Osteocyte (in vitro differentiated cells): ENCODE data around the gene CBY1. TPM values are rescaled to one million over a fixed set of nuclear protein-coding genes. Genes with fewer than 3 reads are reported as not detected.

ENCODE experiments used
- DNase-seq: peaks from one replicate; pipeline ENCODE4 v3.0.0; 2021; ENCODE audit warnings: mixed read lengths; ENCODE audit not compliant: unreplicated experiment; ENCODE audit errors: extremely low spot score
- H3K27ac Mint-ChIP-seq: one replicate; pipeline ENCODE4 v1.8.0; 2021; ENCODE audit warnings: mild to moderate bottlenecking, mixed read lengths; ENCODE audit not compliant: unreplicated experiment
- H3K27me3 Mint-ChIP-seq: one replicate; pipeline ENCODE4 v1.8.0; 2021; ENCODE audit warnings: mixed read lengths; ENCODE audit not compliant: unreplicated experiment
- H3K36me3 Mint-ChIP-seq: one replicate; pipeline ENCODE4 v1.8.0; 2021; ENCODE audit warnings: mixed read lengths; ENCODE audit not compliant: unreplicated experiment
- H3K4me1 Mint-ChIP-seq: one replicate; pipeline ENCODE4 v1.8.0; 2021; ENCODE audit warnings: mixed read lengths; ENCODE audit not compliant: unreplicated experiment
- H3K4me3 Mint-ChIP-seq: one replicate; pipeline ENCODE4 v1.8.0; 2021; ENCODE audit warnings: mild to moderate bottlenecking, moderate library complexity, mixed read lengths; ENCODE audit not compliant: unreplicated experiment
- H3K9me3 Mint-ChIP-seq: one replicate; pipeline ENCODE4 v1.8.0; 2021; ENCODE audit warnings: mixed read lengths; ENCODE audit not compliant: unreplicated experiment
- CTCF ChIP-seq: fragments of 200-600 bp; sonication (generic); IDR thresholded peaks from 2 replicates; pipeline ENCODE4 v1.5.0; 2021; ENCODE audit warnings: antibody characterized with exemption, mild to moderate bottlenecking, moderate library complexity
- long read RNA-seq: library from polyadenylated mRNA; unstranded; transcript quantifications from one replicate; pipeline ENCODE4 v2.0.0, GENCODE V29; 2021
- total RNA-seq: library from RNA; stranded (reverse); gene quantifications from 2 replicates; pipeline ENCODE4 v1.2.1, GENCODE V29; 2021

CBY1 gene
- 38.3 and 41.0 TPM in 2 replicates for total RNA-seq
- long read RNA-seq, transcript CBY1-201 (5 exons, 1,133 nt): major isoform, 33 of 57 reads
- long read RNA-seq, transcript CBY1-202 (6 exons, 1,269 nt): minor isoform, 9 of 57 reads
- long read RNA-seq, partial matches to known transcripts: 0 of 57 reads
- long read RNA-seq, other reads (novel, unspliced or antisense): 12 of 57 reads

GRCh38 chr22:38656256-38657044 lies at the start of gene CBY1, which contains the start of gene FAM227A:
TSS of gene CBY1 (plus strand) at chr22:38656638. CDS start at chr22:38668055, 11,417 bp downstream.
TSS of gene FAM227A (minus strand) at chr22:38656392. CDS start at chr22:38650168, 6,224 bp downstream.
- Mint-ChIP-seq H3K9me3 (no peaks in the 10 kb centered on the region), H3K36me3 (no peaks in the 10 kb centered on the region)
- no peak for TF ChIP-seq CTCF

GRCh38 chr22:38607680-38608079 lies 48.8 kb upstream of the CBY1 start:
- no peaks in the 10 kb centered on the region for H3K27me3 Mint-ChIP-seq
- H3K36me3 Mint-ChIP-seq: no peaks in the 10 kb centered on the region
- no peak for TF ChIP-seq CTCF
- peaks cover 11% of the 10 kb centered on the region for H3K4me1 Mint-ChIP-seq
- DNase-seq: no peak
- H3K4me3 Mint-ChIP-seq: no peak overlapping the region
- no peaks in the 10 kb centered on the region for H3K9me3 Mint-ChIP-seq
- H3K27ac Mint-ChIP-seq: no peak overlapping the region

More at GRCh38 chr22:38656256-38657044, at the start of gene CBY1, which contains the start of gene FAM227A:
- H3K4me3 Mint-ChIP-seq: peak within 1 kb of the TSS; percentile 90
- DNase-seq: peak; percentile 95
- H3K27ac Mint-ChIP-seq: peak within 1 kb of the TSS; percentile 99
- no peaks in the 10 kb centered on the region for H3K27me3 Mint-ChIP-seq
- peaks cover 13% of the 10 kb centered on the region for H3K4me1 Mint-ChIP-seq

GRCh38 chr22:38608992-38609750 lies 47.3 kb upstream of the CBY1 start:
- peaks cover 11% of the 10 kb centered on the region for H3K4me1 Mint-ChIP-seq
- no peaks in the 10 kb centered on the region for H3K36me3 Mint-ChIP-seq
- no peak overlapping the region for H3K4me3 Mint-ChIP-seq
- no peak for TF ChIP-seq CTCF
- no peak for DNase-seq
- no peak overlapping the region for H3K27ac Mint-ChIP-seq
- no peaks in the 10 kb centered on the region for H3K27me3 Mint-ChIP-seq
- H3K9me3 Mint-ChIP-seq: no peaks in the 10 kb centered on the region

GRCh38 chr22:38610234-38610633 lies 46.2 kb upstream of the CBY1 start:
- no peak for TF ChIP-seq CTCF
- H3K4me1 Mint-ChIP-seq: peaks cover 11% of the 10 kb centered on the region
- H3K27me3 Mint-ChIP-seq: no peaks in the 10 kb centered on the region
- no peaks in the 10 kb centered on the region for H3K9me3 Mint-ChIP-seq
- H3K27ac Mint-ChIP-seq: no peak overlapping the region
- no peak overlapping the region for H3K4me3 Mint-ChIP-seq
- no peak for DNase-seq
- H3K36me3 Mint-ChIP-seq: peaks cover 1% of the 10 kb centered on the region
